Fibroblast of lung (primary cell): ENCODE results near the gene NELFB. TPM values are rescaled to one million over a fixed set of nuclear protein-coding genes. Genes with fewer than 3 reads are reported as not detected.

Source experiments
- DNase-seq, 2 donors: peaks; one replicate each; pipeline versions ENCODE4 v3.0.0 to v3.0.0-alpha.2; 2010; ENCODE audit warnings: low read depth in 2 of 2
- H2AFZ ChIP-seq: 2 replicates; pipeline ENCODE4 v1.5.1; 2012; ENCODE audit warnings: low read length, control low read depth, inconsistent platforms
- H3K27ac ChIP-seq: 2 replicates; pipeline ENCODE4 v1.5.1; 2011; ENCODE audit warnings: low read length, control low read depth; ENCODE audit not compliant: insufficient read depth
- H3K27me3 ChIP-seq: 2 replicates; pipeline ENCODE4 v1.5.1; 2011; ENCODE audit warnings: mild to moderate bottlenecking, low read length; ENCODE audit not compliant: control insufficient read depth, insufficient read depth
- H3K36me3 ChIP-seq: 2 replicates; pipeline ENCODE4 v1.5.1; 2011; ENCODE audit warnings: low read length; ENCODE audit not compliant: control insufficient read depth, insufficient read depth
- H3K4me1 ChIP-seq: 2 replicates; pipeline ENCODE4 v1.5.1; 2011; ENCODE audit warnings: low read length; ENCODE audit not compliant: control insufficient read depth, insufficient read depth; ENCODE audit errors: extremely low read depth
- H3K4me2 ChIP-seq: 2 replicates; pipeline ENCODE4 v1.5.1; 2011; ENCODE audit warnings: low read length, control low read depth; ENCODE audit not compliant: insufficient read depth; ENCODE audit errors: extremely low read depth
- H3K4me3 ChIP-seq, 4 experiments: fragments of 200-600 bp in 1 of 4; sonication (generic) in 1 of 4; replicated peaks in 1 of 4; 2 replicates each; pipeline ENCODE4 v1.5.1; 2011 to 2016; ENCODE audit warnings: low read length in 4 of 4, low read depth in 3 of 4, mild to moderate bottlenecking in 3 of 4, control low read depth in 2 of 4, inconsistent platforms in 1 of 4, mixed read lengths in 1 of 4; ENCODE audit not compliant: insufficient read depth in 1 of 4; ENCODE audit errors: control extremely low read depth in 1 of 4
- H3K79me2 ChIP-seq: 2 replicates; pipeline ENCODE4 v1.5.1; 2012; ENCODE audit warnings: mild to moderate bottlenecking, low read length, inconsistent platforms; ENCODE audit not compliant: control insufficient read depth, insufficient read depth
- H3K9ac ChIP-seq: 2 replicates; pipeline ENCODE4 v1.5.1; 2011; ENCODE audit warnings: mild to moderate bottlenecking, low read length, control low read depth; ENCODE audit not compliant: insufficient read depth
- H3K9me3 ChIP-seq: 2 replicates; pipeline ENCODE4 v1.5.1; 2012; ENCODE audit warnings: low read depth, low read length; ENCODE audit not compliant: control insufficient read depth, insufficient read depth
- H4K20me1 ChIP-seq: 2 replicates; pipeline ENCODE4 v1.5.1; 2011; ENCODE audit warnings: low read length; ENCODE audit not compliant: control insufficient read depth, insufficient read depth; ENCODE audit errors: extremely low read depth
- EZH2 ChIP-seq: IDR thresholded peaks from 2 replicates; pipeline ENCODE4 v1.5.1; 2012; ENCODE audit warnings: low read length, control low read depth, mild to moderate bottlenecking; ENCODE audit errors: missing control alignments
- polyA plus RNA-seq, 2 donors: library from polyadenylated mRNA; depleted of rRNA in 1 of 2; stranded (reverse) in 1 of 2; unstranded in 1 of 2; fragments of >200 nt; gene quantifications; 2 replicates each; pipeline ENCODE4 v1.2.1, GENCODE V29; 2011 to 2012; ENCODE audit warnings: missing spikeins in 1 of 2
- total RNA-seq: library from RNA; depleted of rRNA; stranded (reverse); fragments of >200 nt; gene quantifications from 2 replicates; pipeline ENCODE4 v1.2.1, GENCODE V29; 2014
- TF ChIP-seq, protein P1 (sequence below), 2 donors: IDR thresholded peaks in 1 of 2; conservative IDR thresholded peaks in 1 of 2; 1 replicate in 1 of 2; 2 replicates in 1 of 2; pipeline ENCODE4 v1.5.1; 2011 to 2012; ENCODE audit warnings: low read length in 2 of 2, control low read depth in 1 of 2, inconsistent platforms in 1 of 2, low read depth in 1 of 2, mild to moderate bottlenecking in 1 of 2

Gene NELFB
- total and polyA plus RNA-seq, 2 donors (not counting 1 experiment from before 2014, with no cell fraction given), result 23.5 to 50.0 TPM

DNA sequence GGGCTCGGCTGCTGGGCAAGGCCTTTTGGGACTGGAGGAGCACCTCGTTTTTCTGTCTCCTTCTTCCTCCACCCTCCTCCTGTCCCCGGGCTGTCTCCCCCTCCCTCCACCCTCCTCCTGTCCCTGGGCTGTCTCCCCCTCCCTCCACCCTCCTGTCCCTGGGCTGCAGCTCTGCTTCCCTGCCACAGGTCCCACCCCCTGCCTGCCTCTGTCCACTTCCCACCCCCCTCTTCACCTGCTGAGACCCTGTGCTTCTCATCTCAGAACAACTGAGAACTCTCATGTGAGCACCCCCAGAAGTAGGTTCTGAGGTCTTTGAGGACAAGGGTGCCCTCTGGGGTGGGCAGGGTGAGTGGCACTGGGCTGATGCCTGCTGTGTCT lies 16.6 kb downstream of the NELFB start:
- peaks cover 32% of the 10 kb centered on the region for H3K36me3 ChIP-seq
- H3K27me3 ChIP-seq, result no peaks in the 10 kb centered on the region
- H2AFZ ChIP-seq, result no peak overlapping the region
- H3K9me3 ChIP-seq, result no peaks in the 10 kb centered on the region
- TF ChIP-seq, protein P1, sequence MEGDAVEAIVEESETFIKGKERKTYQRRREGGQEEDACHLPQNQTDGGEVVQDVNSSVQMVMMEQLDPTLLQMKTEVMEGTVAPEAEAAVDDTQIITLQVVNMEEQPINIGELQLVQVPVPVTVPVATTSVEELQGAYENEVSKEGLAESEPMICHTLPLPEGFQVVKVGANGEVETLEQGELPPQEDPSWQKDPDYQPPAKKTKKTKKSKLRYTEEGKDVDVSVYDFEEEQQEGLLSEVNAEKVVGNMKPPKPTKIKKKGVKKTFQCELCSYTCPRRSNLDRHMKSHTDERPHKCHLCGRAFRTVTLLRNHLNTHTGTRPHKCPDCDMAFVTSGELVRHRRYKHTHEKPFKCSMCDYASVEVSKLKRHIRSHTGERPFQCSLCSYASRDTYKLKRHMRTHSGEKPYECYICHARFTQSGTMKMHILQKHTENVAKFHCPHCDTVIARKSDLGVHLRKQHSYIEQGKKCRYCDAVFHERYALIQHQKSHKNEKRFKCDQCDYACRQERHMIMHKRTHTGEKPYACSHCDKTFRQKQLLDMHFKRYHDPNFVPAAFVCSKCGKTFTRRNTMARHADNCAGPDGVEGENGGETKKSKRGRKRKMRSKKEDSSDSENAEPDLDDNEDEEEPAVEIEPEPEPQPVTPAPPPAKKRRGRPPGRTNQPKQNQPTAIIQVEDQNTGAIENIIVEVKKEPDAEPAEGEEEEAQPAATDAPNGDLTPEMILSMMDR (conservative IDR thresholded peaks at IDR 0.05 in 1 of 2, IDR thresholded peaks at IDR 0.05 in 1 of 2; ENCODE audit: low read depth in 1 of 2, low read length in 2 of 2), result no peak
- TF ChIP-seq EZH2, result no peak
- no peak overlapping the region for H3K4me3 ChIP-seq
- H3K79me2 ChIP-seq, result no peaks in the 10 kb centered on the region
- H4K20me1 ChIP-seq, result no peaks in the 10 kb centered on the region
- DNase-seq, result no peak
- H3K4me1 ChIP-seq, result peaks cover 15% of the 10 kb centered on the region
- H3K27ac ChIP-seq, result no peak overlapping the region
- no peak overlapping the region for H3K9ac ChIP-seq
- H3K4me2 ChIP-seq, result no peak overlapping the region

DNA sequence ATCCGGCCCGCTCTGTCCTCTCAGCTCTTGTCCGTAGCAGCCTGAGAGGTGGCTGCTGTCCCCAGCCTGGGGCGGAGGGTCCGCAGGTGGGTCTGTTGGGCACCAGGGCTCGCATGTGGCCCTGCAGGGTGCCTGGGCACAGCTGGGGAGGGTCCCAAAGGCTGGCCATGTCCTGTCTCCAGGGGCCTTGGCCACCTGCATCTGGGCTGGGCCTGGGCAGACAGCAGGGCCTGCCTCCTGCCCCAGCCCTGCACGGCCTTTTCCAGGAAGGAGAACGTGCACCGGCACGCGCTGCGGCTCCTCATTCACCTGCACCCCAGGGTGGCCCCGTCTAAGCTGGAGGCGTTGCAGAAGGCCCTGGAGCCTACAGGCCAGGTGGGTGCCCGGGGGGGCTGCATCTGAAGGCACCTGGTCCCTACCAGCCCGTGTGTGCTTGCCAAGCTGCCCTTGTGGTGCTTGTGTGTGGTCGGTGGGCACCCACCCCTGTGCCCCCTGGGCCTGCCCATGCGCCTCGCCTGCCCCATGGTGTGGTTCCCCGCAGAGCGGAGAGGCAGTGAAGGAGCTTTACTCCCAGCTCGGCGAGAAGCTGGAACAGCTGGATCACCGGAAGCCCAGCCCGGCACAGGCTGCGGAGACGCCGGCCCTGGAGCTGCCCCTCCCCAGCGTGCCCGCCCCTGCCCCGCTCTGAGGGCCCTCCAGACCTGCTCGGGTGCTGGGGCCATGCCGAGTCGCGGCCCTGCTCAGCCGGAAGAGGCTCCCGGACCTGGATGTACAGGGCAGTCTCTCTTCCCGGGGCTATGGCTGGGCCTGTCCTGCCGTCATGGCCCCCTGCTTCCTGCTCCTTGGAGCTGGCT lies 17.3 kb downstream of the NELFB start:
- no peak overlapping the region for H3K4me2 ChIP-seq
- H3K27ac ChIP-seq, result no peak overlapping the region
- no peak overlapping the region for H3K9ac ChIP-seq
- no peaks in the 10 kb centered on the region for H3K27me3 ChIP-seq
- peaks cover 21% of the 10 kb centered on the region for H3K4me1 ChIP-seq
- H3K36me3 ChIP-seq, result peaks cover 29% of the 10 kb centered on the region
- H3K4me3 ChIP-seq, result no peak overlapping the region
- H3K9me3 ChIP-seq, result no peaks in the 10 kb centered on the region
- DNase-seq, result no peak
- no peak overlapping the region for H2AFZ ChIP-seq
- no peak for TF ChIP-seq EZH2
- TF ChIP-seq, protein P1 (conservative IDR thresholded peaks at IDR 0.05 in 1 of 2, IDR thresholded peaks at IDR 0.05 in 1 of 2; ENCODE audit: low read depth in 1 of 2, low read length in 2 of 2), result no peak
- no peaks in the 10 kb centered on the region for H4K20me1 ChIP-seq
- H3K79me2 ChIP-seq, result no peaks in the 10 kb centered on the region

DNA sequence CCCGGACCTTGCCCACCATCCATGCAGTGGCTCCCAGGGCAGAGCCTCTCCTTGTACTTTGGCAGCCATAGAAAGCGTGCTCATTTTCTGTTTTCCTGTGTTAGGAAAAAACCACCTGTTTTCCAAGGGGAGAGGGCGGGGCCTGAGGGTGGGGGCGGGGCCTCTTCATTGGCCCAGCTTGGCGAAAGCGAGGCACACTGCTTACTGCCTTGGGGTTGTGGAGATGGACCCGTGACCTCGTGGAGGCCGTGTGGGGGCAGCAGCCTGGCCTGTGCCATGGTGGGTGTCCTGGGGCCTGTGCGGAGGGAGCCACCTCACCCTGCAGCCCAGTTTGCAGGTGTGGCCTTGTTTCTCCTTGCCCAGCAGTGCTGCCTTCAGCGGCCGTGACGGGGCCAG lies 18.0 kb downstream of the NELFB start:
- peaks cover 21% of the 10 kb centered on the region for H3K4me1 ChIP-seq
- H3K4me3 ChIP-seq, result no peak overlapping the region
- H3K9ac ChIP-seq, result no peak overlapping the region
- peaks cover 27% of the 10 kb centered on the region for H3K36me3 ChIP-seq
- TF ChIP-seq, protein P1 (conservative IDR thresholded peaks at IDR 0.05 in 1 of 2, IDR thresholded peaks at IDR 0.05 in 1 of 2; ENCODE audit: low read depth in 1 of 2, low read length in 2 of 2), result no peak
- no peak for TF ChIP-seq EZH2
- no peaks in the 10 kb centered on the region for H3K79me2 ChIP-seq
- DNase-seq, result no peak
- no peak overlapping the region for H3K27ac ChIP-seq
- H2AFZ ChIP-seq, result no peak overlapping the region
- H3K4me2 ChIP-seq, result no peak overlapping the region
- no peaks in the 10 kb centered on the region for H3K9me3 ChIP-seq
- H3K27me3 ChIP-seq, result no peaks in the 10 kb centered on the region
- H4K20me1 ChIP-seq, result no peaks in the 10 kb centered on the region
